Smooth muscle cell (in vitro differentiated cells): Measurements from ENCODE around the gene INTS15. TPM values are rescaled to one million over a fixed set of nuclear protein-coding genes. Genes with fewer than 3 reads are reported as not detected.

Experiments used
- DNase-seq: peaks from one replicate; lab custom pipeline; 2025; ENCODE audit not compliant: unreplicated experiment; lab: John Stamatoyannopoulos, UW
- H2AFZ ChIP-seq: fragments of 200-600 bp; sonication (generic); 2 replicates; pipeline ENCODE4 v1.6.0; 2016; ENCODE audit warnings: antibody characterized with exemption, low read depth, mild to moderate bottlenecking
- H3F3A ChIP-seq: fragments of 200-600 bp; sonication (generic); 2 replicates; pipeline ENCODE4 v1.6.0; 2017; ENCODE audit warnings: antibody characterized with exemption, low read depth
- H3K27ac ChIP-seq: fragments of 200-600 bp; sonication (generic); 2 replicates; pipeline ENCODE4 v1.5.1; 2016; ENCODE audit warnings: low read depth, mild to moderate bottlenecking
- H3K27me3 ChIP-seq: fragments of 200-600 bp; sonication (generic); 2 replicates; pipeline ENCODE4 v1.6.1; 2016; ENCODE audit warnings: low read depth, mild to moderate bottlenecking
- H3K36me3 ChIP-seq: fragments of 200-600 bp; sonication (generic); 2 replicates; pipeline ENCODE4 v1.5.1; 2016; ENCODE audit warnings: low read depth
- H3K4me1 ChIP-seq: fragments of 200-600 bp; sonication (generic); 2 replicates; pipeline ENCODE4 v1.5.1; 2016; ENCODE audit warnings: low read depth
- H3K4me2 ChIP-seq: fragments of 200-600 bp; sonication (generic); 2 replicates; pipeline ENCODE4 v1.6.0; 2016; ENCODE audit warnings: mild to moderate bottlenecking
- H3K4me3 ChIP-seq: fragments of 200-600 bp; sonication (generic); 2 replicates; pipeline ENCODE4 v1.5.1; 2016; ENCODE audit warnings: mild to moderate bottlenecking
- H3K79me2 ChIP-seq: fragments of 200-600 bp; sonication (generic); 2 replicates; pipeline ENCODE4 v1.6.0; 2016; ENCODE audit warnings: low read depth, mild to moderate bottlenecking
- H3K9ac ChIP-seq: fragments of 200-600 bp; sonication (generic); 2 replicates; pipeline ENCODE4 v1.6.0; 2016; ENCODE audit warnings: low read depth
- H3K9me3 ChIP-seq: fragments of 200-600 bp; sonication (generic); replicated peaks from 2 replicates; pipeline ENCODE4 v1.5.1; 2016; ENCODE audit warnings: low read depth
- H4K20me1 ChIP-seq: fragments of 200-600 bp; sonication (generic); 2 replicates; pipeline ENCODE4 v1.6.0; 2016; ENCODE audit warnings: low read depth
- CTCF ChIP-seq: fragments of 200-600 bp; sonication (generic); IDR thresholded peaks from 2 replicates; pipeline ENCODE4 v1.5.1; 2017; ENCODE audit warnings: borderline replicate concordance, mild to moderate bottlenecking, antibody characterized with exemption; ENCODE audit not compliant: insufficient read depth, poor library complexity, severe bottlenecking
- WGBS: methylation state at CpG from one replicate; pipeline ENCODE4 v1.1.7; 2016; ENCODE audit warnings: low lambda C conversion rate; 5-methylcytosine and 5-hydroxymethylcytosine counted together
- polyA plus RNA-seq: library from polyadenylated mRNA; unstranded; fragments of >200 nt; fragmentation: Nextera tagmentation; extraction: Ambion mirVana; gene quantifications from 2 replicates; pipeline ENCODE4 v1.2.1, GENCODE V29; 2016
- total RNA-seq: library from RNA; depleted of rRNA; stranded (reverse); fragments of >200 nt; gene quantifications from 2 replicates; pipeline ENCODE4 v1.2.3, GENCODE V29; 2014

Gene INTS15
- total and polyA plus RNA-seq, 2 experiments from 2014 or later: 14.7 to 25.9 TPM

GRCh38 chr7:6655636-6656385 lies 66.0 kb downstream of the INTS15 start:
- H3K36me3 ChIP-seq: no peaks in the 10 kb centered on the region
- no peaks in the 10 kb centered on the region for H3K27me3 ChIP-seq
- TF ChIP-seq CTCF: no peak
- H4K20me1 ChIP-seq: no peaks in the 10 kb centered on the region
- WGBS: 94% methylated on average over 15 of the region's 17 CpGs
- no peaks in the 10 kb centered on the region for H3K4me1 ChIP-seq
- no peak overlapping the region for H3K4me2 ChIP-seq
- no peaks in the 10 kb centered on the region for H3K9me3 ChIP-seq
- no peak overlapping the region for H3K9ac ChIP-seq
- H3K79me2 ChIP-seq: no peaks in the 10 kb centered on the region
- no peak overlapping the region for H3K27ac ChIP-seq
- no peak overlapping the region for H2AFZ ChIP-seq
- no peaks in the 10 kb centered on the region for H3F3A ChIP-seq
- no peak for DNase-seq
- no peak overlapping the region for H3K4me3 ChIP-seq

GRCh38 chr7:6656413-6656812 lies 66.6 kb downstream of the INTS15 start:
- DNase-seq: no peak
- no peak for TF ChIP-seq CTCF
- Histone ChIP-seq H3F3A (no peaks in the 10 kb centered on the region), H3K27me3 (no peaks in the 10 kb centered on the region), H3K9ac (no peak overlapping the region), H3K9me3 (no peaks in the 10 kb centered on the region), H3K4me3 (no peak overlapping the region), H2AFZ (no peak overlapping the region), H3K79me2 (no peaks in the 10 kb centered on the region), H4K20me1 (no peaks in the 10 kb centered on the region), H3K36me3 (no peaks in the 10 kb centered on the region), H3K4me2 (no peak overlapping the region), H3K27ac (no peak overlapping the region), H3K4me1 (no peaks in the 10 kb centered on the region)
- 98% methylated on average over 9 of the region's 9 CpGs for WGBS

Other genes starting within 250 kb of the INTS15 start
- 24.2 and 24.4 TPM in 2 replicates for gene FAM220A, start 241.1 kb upstream of the INTS15 start, total RNA-seq
- gene FAM220A, start 241.1 kb upstream of the INTS15 start, polyA plus RNA-seq: 6.8 and 7.4 TPM in 2 replicates
- gene RAC1, start 215.5 kb upstream of the INTS15 start, total RNA-seq: 128 and 169 TPM in 2 replicates
- 523 and 602 TPM in 2 replicates for gene RAC1, start 215.5 kb upstream of the INTS15 start, polyA plus RNA-seq
- 11.1 and 21.3 TPM in 2 replicates for gene DAGLB, start 142.1 kb upstream of the INTS15 start, total RNA-seq
- 14.1 and 17.1 TPM in 2 replicates for gene DAGLB, start 142.1 kb upstream of the INTS15 start, polyA plus RNA-seq
- gene KDELR2, start 105.9 kb upstream of the INTS15 start, total RNA-seq: 407 and 420 TPM in 2 replicates
- gene KDELR2, start 105.9 kb upstream of the INTS15 start, polyA plus RNA-seq: 624 and 689 TPM in 2 replicates
- not detected in 2 replicates for gene GRID2IP, start 38.6 kb upstream of the INTS15 start, total RNA-seq
- gene GRID2IP, start 38.6 kb upstream of the INTS15 start, polyA plus RNA-seq: not detected in 2 replicates
- gene ZDHHC4, start 12.6 kb upstream of the INTS15 start, total RNA-seq: 55.8 and 59.2 TPM in 2 replicates
- 69.5 and 86.8 TPM in 2 replicates for gene ZDHHC4, start 12.6 kb upstream of the INTS15 start, polyA plus RNA-seq
- gene ZNF853, start 25.6 kb downstream of the INTS15 start, total RNA-seq: 5.6 and 8.9 TPM in 2 replicates
- gene ZNF853, start 25.6 kb downstream of the INTS15 start, polyA plus RNA-seq: 9.2 and 10.3 TPM in 2 replicates
- 6.6 and 8.7 TPM in 2 replicates for gene ZNF316, start 47.3 kb downstream of the INTS15 start, total RNA-seq
- gene ZNF316, start 47.3 kb downstream of the INTS15 start, polyA plus RNA-seq: 8.3 and 15.9 TPM in 2 replicates
- 13.9 and 16.7 TPM in 2 replicates for gene ZNF12, start 116.9 kb downstream of the INTS15 start, total RNA-seq
- 8.7 and 13.0 TPM in 2 replicates for gene ZNF12, start 116.9 kb downstream of the INTS15 start, polyA plus RNA-seq
- gene RSPH10B2, start 164.1 kb downstream of the INTS15 start, total RNA-seq: 1.3 TPM in 1 of 2 replicates, not detected in the other
- not detected in 2 replicates for gene RSPH10B2, start 164.1 kb downstream of the INTS15 start, polyA plus RNA-seq
- 32.0 TPM in 2 replicates for gene CCZ1B, start 236.3 kb downstream of the INTS15 start, total RNA-seq
- 28.0 and 36.9 TPM in 2 replicates for gene CCZ1B, start 236.3 kb downstream of the INTS15 start, polyA plus RNA-seq